GM23338 (cell line): Measurements from ENCODE around the gene USP51.
"Not testable (repeated sequence)": the region's sequence is repeated elsewhere in the genome, so short reads cannot be mapped to it uniquely, and the experiment has no call there.

Experiments
- CREB1 ChIP-seq: fragments of 250-450 bp; sonication (Bioruptor Pico); IDR thresholded peaks from 2 replicates; pipeline ENCODE4 v1.5.0; 2020; ENCODE audit warnings: low read depth, mild to moderate bottlenecking, moderate library complexity
- EZH2 ChIP-seq: fragments of 200-600 bp; sonication (generic); IDR thresholded peaks from one replicate; pipeline ENCODE4 v1.8.0; 2017; ENCODE audit warnings: antibody characterized with exemption, mild to moderate bottlenecking, low read depth; ENCODE audit not compliant: unreplicated experiment
- EZH2phosphoT487 ChIP-seq: fragments of 200-600 bp; sonication (generic); IDR thresholded peaks from one replicate; pipeline ENCODE4 v1.8.1; 2018; ENCODE audit warnings: antibody characterized with exemption; ENCODE audit not compliant: unreplicated experiment
- JUNB ChIP-seq: IDR thresholded peaks from one replicate; pipeline ENCODE4 v1.6.1; 2016; ENCODE audit warnings: antibody characterized with exemption; ENCODE audit not compliant: unreplicated experiment
- POLR2AphosphoS5 ChIP-seq: IDR thresholded peaks from 2 replicates; pipeline ENCODE4 v1.6.1; 2016; ENCODE audit warnings: antibody characterized with exemption, low read depth
- ZNF331 ChIP-seq: fragments of 250-450 bp; sonication (Bioruptor Pico); IDR thresholded peaks from 2 replicates; pipeline ENCODE4 v1.5.0; 2020; ENCODE audit warnings: low read depth, mild to moderate bottlenecking, moderate library complexity
- TF ChIP-seq, protein P1 (sequence below), 2 experiments: fragments of 200-600 bp in 1 of 2; sonication (generic) in 1 of 2; conservative IDR thresholded peaks; 2 replicates each; pipeline versions ENCODE4 v1.5.1 to v1.6.1; 2016 to 2017; ENCODE audit warnings: antibody characterized with exemption in 2 of 2, low read depth in 2 of 2, mild to moderate bottlenecking in 2 of 2, moderate library complexity in 1 of 2

DNA sequence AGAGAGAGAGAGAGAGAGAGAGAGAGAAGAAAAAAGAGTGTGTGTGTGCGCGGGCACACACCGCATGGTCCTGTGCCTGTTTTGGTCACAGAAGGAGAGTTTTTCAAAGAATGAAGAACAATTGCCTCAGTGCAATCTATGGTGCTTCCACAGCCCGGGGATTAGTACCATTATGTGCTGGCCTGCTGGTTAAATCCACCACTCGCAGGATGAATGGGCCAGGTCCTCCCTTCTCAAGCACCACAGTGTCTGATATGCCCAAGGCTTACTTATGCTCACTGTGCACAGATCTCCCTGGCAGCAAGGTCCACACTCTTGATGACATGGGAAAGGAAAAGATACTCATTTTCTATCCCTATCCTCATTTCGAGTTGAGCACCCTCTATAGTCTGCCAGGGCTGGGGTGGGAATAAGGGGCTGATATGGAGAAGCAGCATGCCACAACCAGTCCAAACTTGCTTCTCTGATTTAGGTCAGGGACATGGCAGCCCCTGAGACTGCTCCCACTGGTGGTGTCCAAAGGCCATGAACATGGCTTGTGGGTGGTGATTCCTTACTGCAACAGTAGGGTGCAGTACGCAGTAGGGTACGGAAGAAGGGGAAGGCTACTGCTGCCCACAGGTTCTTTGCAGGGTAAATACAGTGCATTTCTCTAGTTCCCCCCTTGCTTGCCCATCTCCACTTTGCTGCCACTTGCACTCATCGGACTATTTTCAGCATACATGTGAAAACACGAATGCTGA, 18.9 kb upstream of the USP51 start:
- TF ChIP-seq, protein P1, sequence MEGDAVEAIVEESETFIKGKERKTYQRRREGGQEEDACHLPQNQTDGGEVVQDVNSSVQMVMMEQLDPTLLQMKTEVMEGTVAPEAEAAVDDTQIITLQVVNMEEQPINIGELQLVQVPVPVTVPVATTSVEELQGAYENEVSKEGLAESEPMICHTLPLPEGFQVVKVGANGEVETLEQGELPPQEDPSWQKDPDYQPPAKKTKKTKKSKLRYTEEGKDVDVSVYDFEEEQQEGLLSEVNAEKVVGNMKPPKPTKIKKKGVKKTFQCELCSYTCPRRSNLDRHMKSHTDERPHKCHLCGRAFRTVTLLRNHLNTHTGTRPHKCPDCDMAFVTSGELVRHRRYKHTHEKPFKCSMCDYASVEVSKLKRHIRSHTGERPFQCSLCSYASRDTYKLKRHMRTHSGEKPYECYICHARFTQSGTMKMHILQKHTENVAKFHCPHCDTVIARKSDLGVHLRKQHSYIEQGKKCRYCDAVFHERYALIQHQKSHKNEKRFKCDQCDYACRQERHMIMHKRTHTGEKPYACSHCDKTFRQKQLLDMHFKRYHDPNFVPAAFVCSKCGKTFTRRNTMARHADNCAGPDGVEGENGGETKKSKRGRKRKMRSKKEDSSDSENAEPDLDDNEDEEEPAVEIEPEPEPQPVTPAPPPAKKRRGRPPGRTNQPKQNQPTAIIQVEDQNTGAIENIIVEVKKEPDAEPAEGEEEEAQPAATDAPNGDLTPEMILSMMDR (conservative IDR thresholded peaks at IDR 0.05; ENCODE audit: low read depth in 2 of 2), result not testable (repeated sequence)
- not testable (repeated sequence) for TF ChIP-seq JUNB; POLR2AphosphoS5; ZNF331 (CRISPR knock-in tag); EZH2; CREB1 (CRISPR knock-in tag); EZH2phosphoT487
